ENCODE measurements around the gene SAMD14.

- no peak for TF ChIP-seq CTCF (IDR thresholded peaks at IDR 0.05 in 4 of 5, conservative IDR thresholded peaks at IDR 0.05 in 1 of 5)
- no peak for TF ChIP-seq POLR2A (IDR thresholded peaks at IDR 0.05)
These were observed 40.8 kb downstream of the SAMD14 start for GRCh38 chr17:50088952-50089825.
